Type B pancreatic cell (in vitro differentiated cells): ENCODE results near the gene LGALS16. TPM values are rescaled to one million over a fixed set of nuclear protein-coding genes. Genes with fewer than 3 reads are reported as not detected.

Experiments
- DNase-seq: peaks from one replicate; pipeline ENCODE4 v3.0.0; 2021; ENCODE audit warnings: mixed read lengths; ENCODE audit not compliant: unreplicated experiment; ENCODE audit errors: extremely low spot score
- H3K27ac Mint-ChIP-seq: 2 replicates; pipeline ENCODE4 v1.8.0; 2021; ENCODE audit warnings: mild to moderate bottlenecking, mixed read lengths
- H3K27me3 Mint-ChIP-seq: 2 replicates; pipeline ENCODE4 v1.8.0; 2021; ENCODE audit warnings: mixed read lengths
- H3K36me3 Mint-ChIP-seq: 2 replicates; pipeline ENCODE4 v1.8.0; 2021; ENCODE audit warnings: mixed read lengths
- H3K4me1 Mint-ChIP-seq: one replicate; pipeline ENCODE4 v1.8.0; 2021; ENCODE audit warnings: mixed read lengths; ENCODE audit not compliant: unreplicated experiment
- H3K4me3 Mint-ChIP-seq: 2 replicates; pipeline ENCODE4 v1.8.0; 2021; ENCODE audit warnings: mild to moderate bottlenecking, mixed read lengths
- H3K9me3 Mint-ChIP-seq: 2 replicates; pipeline ENCODE4 v1.8.0; 2021; ENCODE audit warnings: mixed read lengths
- total RNA-seq: library from RNA; stranded (reverse); gene quantifications from 2 replicates; pipeline ENCODE4 v1.2.1, GENCODE V29; 2021; ENCODE audit warnings: low replicate concordance
- TF ChIP-seq, protein P1 (sequence below): fragments of 200-600 bp; sonication (generic); conservative IDR thresholded peaks from 2 replicates; pipeline ENCODE4 v1.5.0; 2021; ENCODE audit warnings: antibody characterized with exemption, mild to moderate bottlenecking

Gene LGALS16
- total RNA-seq, 1 donor from 2014 or later = not detected

DNA sequence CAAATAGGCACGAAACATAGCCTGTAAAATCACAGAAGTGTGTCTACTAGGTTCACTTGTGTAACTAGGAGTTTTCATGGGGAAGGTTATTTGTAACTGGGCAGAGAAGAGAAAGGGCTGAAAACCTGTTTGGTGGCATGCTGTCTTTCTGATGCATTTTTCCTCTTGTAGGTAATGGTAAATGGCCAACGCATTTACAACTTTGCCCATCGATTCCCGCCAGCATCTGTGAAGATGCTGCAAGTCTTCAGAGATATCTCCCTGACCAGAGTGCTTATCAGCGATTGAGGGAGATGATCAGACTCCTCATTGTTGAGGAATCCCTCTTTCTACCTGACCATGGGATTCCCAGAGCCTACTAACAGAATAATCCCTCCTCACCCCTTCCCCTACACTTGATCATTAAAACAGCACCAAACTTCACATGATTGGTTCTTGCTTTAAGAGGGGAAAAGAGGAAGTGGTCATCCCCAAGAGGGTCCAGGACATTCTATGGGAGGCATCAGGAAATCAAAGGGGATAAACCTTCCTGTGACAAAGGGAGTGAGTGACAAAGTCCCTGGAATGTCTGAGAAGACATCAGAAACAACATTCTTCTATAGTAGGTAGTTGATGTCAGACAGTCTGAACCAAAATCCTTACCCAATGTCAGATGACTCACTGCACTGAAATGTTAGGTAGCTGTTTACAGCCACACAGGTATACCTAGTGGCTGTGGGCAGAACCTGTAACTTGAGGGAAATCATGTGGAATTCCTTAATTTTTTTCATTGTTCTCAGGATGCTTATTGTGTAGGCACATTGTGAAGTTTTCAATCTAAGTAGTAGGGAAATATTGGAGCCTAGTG lies 53.5 kb downstream of the LGALS16 start:
- TF ChIP-seq, protein P1, sequence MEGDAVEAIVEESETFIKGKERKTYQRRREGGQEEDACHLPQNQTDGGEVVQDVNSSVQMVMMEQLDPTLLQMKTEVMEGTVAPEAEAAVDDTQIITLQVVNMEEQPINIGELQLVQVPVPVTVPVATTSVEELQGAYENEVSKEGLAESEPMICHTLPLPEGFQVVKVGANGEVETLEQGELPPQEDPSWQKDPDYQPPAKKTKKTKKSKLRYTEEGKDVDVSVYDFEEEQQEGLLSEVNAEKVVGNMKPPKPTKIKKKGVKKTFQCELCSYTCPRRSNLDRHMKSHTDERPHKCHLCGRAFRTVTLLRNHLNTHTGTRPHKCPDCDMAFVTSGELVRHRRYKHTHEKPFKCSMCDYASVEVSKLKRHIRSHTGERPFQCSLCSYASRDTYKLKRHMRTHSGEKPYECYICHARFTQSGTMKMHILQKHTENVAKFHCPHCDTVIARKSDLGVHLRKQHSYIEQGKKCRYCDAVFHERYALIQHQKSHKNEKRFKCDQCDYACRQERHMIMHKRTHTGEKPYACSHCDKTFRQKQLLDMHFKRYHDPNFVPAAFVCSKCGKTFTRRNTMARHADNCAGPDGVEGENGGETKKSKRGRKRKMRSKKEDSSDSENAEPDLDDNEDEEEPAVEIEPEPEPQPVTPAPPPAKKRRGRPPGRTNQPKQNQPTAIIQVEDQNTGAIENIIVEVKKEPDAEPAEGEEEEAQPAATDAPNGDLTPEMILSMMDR = no peak
- H3K36me3 Mint-ChIP-seq = no peaks in the 10 kb centered on the region
- H3K9me3 Mint-ChIP-seq = no peaks in the 10 kb centered on the region
- peaks cover 25% of the 10 kb centered on the region for H3K27me3 Mint-ChIP-seq
- no peak overlapping the region for H3K27ac Mint-ChIP-seq
- H3K4me3 Mint-ChIP-seq = no peak overlapping the region
- DNase-seq = no peak
- H3K4me1 Mint-ChIP-seq = no peaks in the 10 kb centered on the region

Other genes starting within 250 kb of the LGALS16 start
- gene ZFP36, start 249.1 kb upstream of the LGALS16 start, total RNA-seq = 36.0 and 101 TPM in 2 replicates
- 32.9 and 86.7 TPM in 2 replicates for gene PLEKHG2, start 243.2 kb upstream of the LGALS16 start, total RNA-seq
- gene RPS16, start 220.0 kb upstream of the LGALS16 start, total RNA-seq = 2,174 and 2,175 TPM in 2 replicates
- 142 and 144 TPM in 2 replicates for gene SUPT5H, start 210.3 kb upstream of the LGALS16 start, total RNA-seq
- 63.6 and 82.2 TPM in 2 replicates for gene TIMM50, start 175.1 kb upstream of the LGALS16 start, total RNA-seq
- 0.74 and 2.7 TPM in 2 replicates for gene DLL3, start 157.0 kb upstream of the LGALS16 start, total RNA-seq
- 1.1 TPM in 1 of 2 replicates, not detected in the other for gene SELENOV, start 140.8 kb upstream of the LGALS16 start, total RNA-seq
- 1.1 and 4.8 TPM in 2 replicates for gene EID2B, start 123.1 kb upstream of the LGALS16 start, total RNA-seq
- gene EID2, start 115.8 kb upstream of the LGALS16 start, total RNA-seq = 15.3 and 19.2 TPM in 2 replicates
- not detected in 2 replicates for gene LGALS13, start 53.4 kb upstream of the LGALS16 start, total RNA-seq
- 0.48 TPM in 1 of 2 replicates, not detected in the other for gene LGALS14, start 48.6 kb downstream of the LGALS16 start, total RNA-seq
- gene CLC, start 82.1 kb downstream of the LGALS16 start, total RNA-seq = not detected in 2 replicates
- gene LEUTX, start 122.9 kb downstream of the LGALS16 start, total RNA-seq = not detected in 2 replicates
- 43.1 and 49.3 TPM in 2 replicates for gene DYRK1B, start 178.2 kb downstream of the LGALS16 start, total RNA-seq
- 327 and 356 TPM in 2 replicates for gene FBL, start 190.5 kb downstream of the LGALS16 start, total RNA-seq